Activated naive CD8-positive, alpha-beta T cell treated with anti-CD3 and anti-CD28 coated beads, Interleukin-2, amount 50 U/mL, for 24 hours (primary cell): ENCODE data around the gene CC2D2A.
A peak's percentile ranks its signal among the peaks of the same experiment; 100 is the strongest.
"Not testable (repeated sequence)": the region's sequence is repeated elsewhere in the genome, so short reads cannot be mapped to it uniquely, and the experiment has no call there.

Experiments
- ATAC-seq: fragments of 150-1000 bp; cut with Tn5 transposase; one replicate; pipeline ENCODE4 v1.10.0; 2021
- DNase-seq: peaks from one replicate; pipeline ENCODE4 v3.0.0; 2021
- H3K27ac Mint-ChIP-seq: one replicate; pipeline ENCODE4 v1.8.0; 2021; ENCODE audit warnings: mild to moderate bottlenecking, mixed read lengths
- H3K27me3 Mint-ChIP-seq: one replicate; pipeline ENCODE4 v1.8.0; 2021; ENCODE audit warnings: mixed read lengths
- H3K36me3 Mint-ChIP-seq: one replicate; pipeline ENCODE4 v1.8.0; 2021; ENCODE audit warnings: low read depth, mixed read lengths
- H3K4me1 Mint-ChIP-seq: one replicate; pipeline ENCODE4 v1.8.0; 2021; ENCODE audit warnings: mixed read lengths
- H3K4me3 Mint-ChIP-seq: one replicate; pipeline ENCODE4 v1.8.0; 2021; ENCODE audit warnings: mild to moderate bottlenecking, moderate library complexity, mixed read lengths
- H3K9me3 Mint-ChIP-seq: one replicate; pipeline ENCODE4 v1.8.0; 2021; ENCODE audit warnings: mixed read lengths

The CC2D2A gene

GRCh38 chr4:15585331-15585730, 115.6 kb downstream of the CC2D2A start:
- Mint-ChIP-seq H3K4me3 (no peak overlapping the region), H3K36me3 (no peaks in the 10 kb centered on the region), H3K4me1 (no peaks in the 10 kb centered on the region), H3K27me3 (no peaks in the 10 kb centered on the region), H3K9me3 (no peaks in the 10 kb centered on the region), H3K27ac (no peak overlapping the region)
- ATAC-seq (no peak), DNase-seq (no peak)

GRCh38 chr4:15586066-15586465, 116.4 kb downstream of the CC2D2A start:
- no peak for ATAC-seq
- no peaks in the 10 kb centered on the region for H3K27me3 Mint-ChIP-seq
- no peaks in the 10 kb centered on the region for H3K9me3 Mint-ChIP-seq
- H3K4me1 Mint-ChIP-seq: no peaks in the 10 kb centered on the region
- H3K27ac Mint-ChIP-seq: no peak overlapping the region
- DNase-seq: no peak
- H3K4me3 Mint-ChIP-seq: no peak overlapping the region
- no peaks in the 10 kb centered on the region for H3K36me3 Mint-ChIP-seq

DNA sequence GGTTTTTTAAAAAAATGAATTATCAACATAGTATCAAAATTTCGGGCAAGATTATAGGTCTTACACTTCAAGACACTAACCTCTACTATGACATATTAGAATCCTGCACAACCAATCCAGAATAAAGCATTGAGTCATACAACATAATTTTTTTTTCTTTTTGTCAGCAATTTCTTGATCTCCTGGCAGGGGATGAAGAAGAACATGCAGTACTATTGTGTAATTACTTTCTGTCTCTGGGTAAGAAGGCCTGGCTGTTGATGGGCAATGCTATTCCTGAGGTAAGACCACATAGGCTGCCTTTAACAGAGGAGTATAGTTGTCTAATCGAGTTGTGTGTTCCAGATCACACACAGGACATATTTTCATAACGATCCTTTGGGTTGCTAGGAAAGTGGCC, 118.0 kb downstream of the CC2D2A start:
- Mint-ChIP-seq H3K4me3 (no peak overlapping the region), H3K36me3 (no peaks in the 10 kb centered on the region), H3K4me1 (no peaks in the 10 kb centered on the region), H3K27me3 (no peaks in the 10 kb centered on the region), H3K9me3 (no peaks in the 10 kb centered on the region), H3K27ac (no peak overlapping the region)
- ATAC-seq (no peak), DNase-seq (no peak)

DNA sequence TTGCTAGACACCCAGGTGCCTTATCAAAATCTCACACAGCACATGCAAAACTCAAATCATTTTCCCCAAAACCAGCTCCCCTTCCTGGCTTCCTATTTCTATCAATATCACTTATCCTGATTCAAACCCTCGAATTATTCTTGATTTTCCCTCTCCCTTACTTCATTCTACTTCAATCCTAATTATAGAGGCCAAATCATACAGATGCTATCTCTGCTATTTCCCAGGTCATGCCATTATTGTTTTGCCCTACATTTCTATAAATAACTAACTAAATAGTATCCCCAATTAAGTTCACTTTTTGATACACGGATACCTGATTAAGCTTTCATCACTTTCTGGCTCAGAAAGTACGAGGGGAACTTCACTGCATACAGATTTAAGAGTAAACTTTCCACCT, 123.1 kb downstream of the CC2D2A start:
- H3K27ac Mint-ChIP-seq: no peak overlapping the region
- ATAC-seq: no peak

DNA sequence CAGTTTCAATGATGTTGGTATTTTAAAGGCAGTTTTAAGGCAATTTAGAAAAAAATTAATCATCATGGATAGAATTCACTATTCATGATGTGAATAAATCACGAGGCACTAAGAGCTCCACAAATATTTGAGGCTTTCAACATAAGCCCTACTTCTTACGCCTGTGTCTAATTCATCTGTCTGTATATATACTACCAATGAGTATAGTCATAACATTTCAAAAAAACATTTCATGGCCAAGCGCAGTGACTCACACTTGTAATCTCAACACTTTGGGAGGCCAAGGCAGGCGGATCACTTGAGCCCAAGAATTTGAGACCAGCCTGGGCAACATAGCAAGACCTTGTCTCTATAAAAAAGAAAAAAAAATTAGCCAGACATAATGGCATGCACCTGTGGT, 129.0 kb downstream of the CC2D2A start:
- Mint-ChIP-seq H3K36me3 (peaks cover 14% of the 10 kb centered on the region), H3K4me1 (no peaks in the 10 kb centered on the region), H3K9me3 (no peaks in the 10 kb centered on the region), H3K27me3 (no peaks in the 10 kb centered on the region), H3K4me3 (no peak overlapping the region), H3K27ac (no peak overlapping the region)
- ATAC-seq: no peak
- no peak for DNase-seq

More for the DNA sequence above, 123.1 kb downstream of the CC2D2A start:
- H3K9me3 Mint-ChIP-seq: no peaks in the 10 kb centered on the region
- H3K4me1 Mint-ChIP-seq: no peaks in the 10 kb centered on the region
- DNase-seq: no peak
- no peaks in the 10 kb centered on the region for H3K27me3 Mint-ChIP-seq
- no peak overlapping the region for H3K4me3 Mint-ChIP-seq
- peaks cover 3% of the 10 kb centered on the region for H3K36me3 Mint-ChIP-seq

GRCh38 chr4:15600176-15600575, 130.5 kb downstream of the CC2D2A start:
- H3K4me3 Mint-ChIP-seq: no peak overlapping the region
- no peak overlapping the region for H3K27ac Mint-ChIP-seq
- ATAC-seq (no peak), DNase-seq (no peak)
- H3K36me3 Mint-ChIP-seq: peaks cover 23% of the 10 kb centered on the region
- no peaks in the 10 kb centered on the region for H3K9me3 Mint-ChIP-seq
- H3K27me3 Mint-ChIP-seq: no peaks in the 10 kb centered on the region
- no peaks in the 10 kb centered on the region for H3K4me1 Mint-ChIP-seq

GRCh38 chr4:15601862-15602261, 132.2 kb downstream of the CC2D2A start:
- H3K36me3 Mint-ChIP-seq: peaks cover 28% of the 10 kb centered on the region

DNA sequence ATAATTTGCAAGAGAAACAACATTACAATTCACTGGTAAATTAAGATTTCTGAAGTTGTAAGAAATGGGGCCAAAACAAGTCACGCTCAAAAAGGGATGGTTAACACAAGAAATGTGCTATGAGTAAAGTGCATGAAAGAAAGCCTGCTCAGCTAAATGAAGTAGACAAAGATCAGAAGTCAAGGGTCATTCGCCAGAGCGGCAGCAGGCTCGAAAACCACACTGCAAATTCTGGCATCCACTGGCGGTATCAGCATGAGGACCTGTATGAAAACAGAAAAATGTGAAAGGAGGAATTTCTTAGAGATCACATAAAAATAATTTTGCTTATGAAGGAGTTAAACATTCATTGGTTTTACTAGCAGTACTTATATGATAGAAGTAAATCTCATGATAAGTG, 135.9 kb downstream of the CC2D2A start:
- Mint-ChIP-seq H3K27ac (no peak overlapping the region), H3K4me1 (peaks cover 2% of the 10 kb centered on the region), H3K27me3 (no peaks in the 10 kb centered on the region), H3K4me3 (no peak overlapping the region), H3K36me3 (peaks cover 31% of the 10 kb centered on the region), H3K9me3 (no peaks in the 10 kb centered on the region)
- ATAC-seq (no peak), DNase-seq (no peak)

More at GRCh38 chr4:15601862-15602261, 132.2 kb downstream of the CC2D2A start:
- Mint-ChIP-seq H3K27ac (no peak overlapping the region), H3K27me3 (no peaks in the 10 kb centered on the region), H3K9me3 (no peaks in the 10 kb centered on the region), H3K4me3 (no peak overlapping the region), H3K4me1 (no peaks in the 10 kb centered on the region)
- DNase-seq: no peak
- ATAC-seq: no peak

- H3K4me1 Mint-ChIP-seq: peaks cover 7% of the 10 kb centered on the region
- no peaks in the 10 kb centered on the region for H3K9me3 Mint-ChIP-seq
- ATAC-seq (no peak), DNase-seq (no peak)
- H3K36me3 Mint-ChIP-seq: peaks cover 14% of the 10 kb centered on the region
- H3K4me3 Mint-ChIP-seq: no peak overlapping the region
- no peaks in the 10 kb centered on the region for H3K27me3 Mint-ChIP-seq
- H3K27ac Mint-ChIP-seq: no peak overlapping the region
These were observed 141.2 kb downstream of the CC2D2A start for GRCh38 chr4:15610855-15611254.

GRCh38 chr4:15612136-15612535, 142.5 kb downstream of the CC2D2A start:
- Mint-ChIP-seq H3K9me3 (no peaks in the 10 kb centered on the region), H3K27ac (no peak overlapping the region), H3K36me3 (peaks cover 24% of the 10 kb centered on the region), H3K4me1 (peaks cover 7% of the 10 kb centered on the region), H3K27me3 (no peaks in the 10 kb centered on the region), H3K4me3 (no peak overlapping the region)
- ATAC-seq (no peak), DNase-seq (no peak)

GRCh38 chr4:15614891-15615290, 145.2 kb downstream of the CC2D2A start:
- not testable (repeated sequence) for H3K27ac Mint-ChIP-seq, H3K4me3 Mint-ChIP-seq, DNase-seq, ATAC-seq, H3K4me1 Mint-ChIP-seq, H3K27me3 Mint-ChIP-seq
- Mint-ChIP-seq H3K9me3 (peaks cover 20% of the 10 kb centered on the region), H3K36me3 (peaks cover 44% of the 10 kb centered on the region)

GRCh38 chr4:15617407-15617806, 147.7 kb downstream of the CC2D2A start:
- Mint-ChIP-seq H3K9me3 (peaks cover 25% of the 10 kb centered on the region), H3K4me1 (peaks cover 11% of the 10 kb centered on the region), H3K36me3 (peaks cover 68% of the 10 kb centered on the region)
- ATAC-seq, H3K27me3 Mint-ChIP-seq, H3K4me3 Mint-ChIP-seq, DNase-seq, H3K27ac Mint-ChIP-seq: not testable (repeated sequence)

- no peaks in the 10 kb centered on the region for H3K27me3 Mint-ChIP-seq
- no peak for DNase-seq
- no peaks in the 10 kb centered on the region for H3K4me1 Mint-ChIP-seq
- no peaks in the 10 kb centered on the region for H3K9me3 Mint-ChIP-seq
- H3K4me3 Mint-ChIP-seq: no peak overlapping the region
- ATAC-seq: no peak
- no peak overlapping the region for H3K27ac Mint-ChIP-seq
- peaks cover 43% of the 10 kb centered on the region for H3K36me3 Mint-ChIP-seq
These were observed 167.1 kb downstream of the CC2D2A start for GRCh38 chr4:15636818-15637217.

DNA sequence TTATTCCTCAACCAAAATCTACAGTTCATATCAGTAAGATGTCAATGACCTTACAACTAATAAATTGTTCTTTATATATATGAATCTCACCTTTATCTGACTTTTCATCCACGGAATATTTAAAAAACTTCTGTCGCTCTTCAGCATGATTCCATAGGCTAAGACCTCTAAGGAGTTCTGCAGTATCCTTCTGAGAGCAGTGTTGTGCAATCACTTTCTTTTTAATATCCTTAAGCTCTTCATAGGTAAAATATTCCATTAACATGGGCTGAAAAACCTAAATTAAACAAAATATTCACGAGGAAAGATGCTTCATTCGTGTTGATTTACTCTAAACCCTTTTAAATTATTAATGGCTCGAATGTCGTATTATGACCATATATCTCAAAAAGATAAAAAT, 168.7 kb downstream of the CC2D2A start:
- Mint-ChIP-seq H3K9me3 (no peaks in the 10 kb centered on the region), H3K27ac (no peak overlapping the region), H3K4me3 (no peak overlapping the region), H3K27me3 (no peaks in the 10 kb centered on the region), H3K36me3 (peaks cover 30% of the 10 kb centered on the region), H3K4me1 (no peaks in the 10 kb centered on the region)
- ATAC-seq (no peak), DNase-seq (no peak)

GRCh38 chr4:15648600-15648999, 178.9 kb downstream of the CC2D2A start:
- peak overlapping the region; percentile 18 for H3K4me3 Mint-ChIP-seq
- peaks cover 60% of the 10 kb centered on the region for H3K4me1 Mint-ChIP-seq

GRCh38 chr4:15649914-15650545, 180.3 kb downstream of the CC2D2A start:
- peak overlapping the region; percentile 61 for H3K4me3 Mint-ChIP-seq
- H3K4me1 Mint-ChIP-seq: peaks cover 68% of the 10 kb centered on the region
- peaks cover 2% of the 10 kb centered on the region for H3K36me3 Mint-ChIP-seq
- ATAC-seq (peak; percentile 61), DNase-seq (peak; percentile 39)
- H3K27me3 Mint-ChIP-seq: no peaks in the 10 kb centered on the region
- H3K9me3 Mint-ChIP-seq: no peaks in the 10 kb centered on the region
- peak overlapping the region; percentile 78 for H3K27ac Mint-ChIP-seq

More at GRCh38 chr4:15648600-15648999, 178.9 kb downstream of the CC2D2A start:
- peaks cover under 1% of the 10 kb centered on the region for H3K36me3 Mint-ChIP-seq
- ATAC-seq (peak; percentile 42), DNase-seq (no peak)
- H3K27ac Mint-ChIP-seq: peak overlapping the region; percentile 21
- H3K27me3 Mint-ChIP-seq: no peaks in the 10 kb centered on the region
- no peaks in the 10 kb centered on the region for H3K9me3 Mint-ChIP-seq
